OCI-M2 (cell line): ENCODE data around the gene LRCH4.
"Not testable (repeated sequence)": the region's sequence is repeated elsewhere in the genome, so short reads cannot be mapped to it uniquely, and the experiment has no call there.

Experiments used
- DNase-seq: peaks from one replicate; lab custom pipeline; 2025; ENCODE audit not compliant: unreplicated experiment; lab: John Stamatoyannopoulos, UW

Gene LRCH4

DNA sequence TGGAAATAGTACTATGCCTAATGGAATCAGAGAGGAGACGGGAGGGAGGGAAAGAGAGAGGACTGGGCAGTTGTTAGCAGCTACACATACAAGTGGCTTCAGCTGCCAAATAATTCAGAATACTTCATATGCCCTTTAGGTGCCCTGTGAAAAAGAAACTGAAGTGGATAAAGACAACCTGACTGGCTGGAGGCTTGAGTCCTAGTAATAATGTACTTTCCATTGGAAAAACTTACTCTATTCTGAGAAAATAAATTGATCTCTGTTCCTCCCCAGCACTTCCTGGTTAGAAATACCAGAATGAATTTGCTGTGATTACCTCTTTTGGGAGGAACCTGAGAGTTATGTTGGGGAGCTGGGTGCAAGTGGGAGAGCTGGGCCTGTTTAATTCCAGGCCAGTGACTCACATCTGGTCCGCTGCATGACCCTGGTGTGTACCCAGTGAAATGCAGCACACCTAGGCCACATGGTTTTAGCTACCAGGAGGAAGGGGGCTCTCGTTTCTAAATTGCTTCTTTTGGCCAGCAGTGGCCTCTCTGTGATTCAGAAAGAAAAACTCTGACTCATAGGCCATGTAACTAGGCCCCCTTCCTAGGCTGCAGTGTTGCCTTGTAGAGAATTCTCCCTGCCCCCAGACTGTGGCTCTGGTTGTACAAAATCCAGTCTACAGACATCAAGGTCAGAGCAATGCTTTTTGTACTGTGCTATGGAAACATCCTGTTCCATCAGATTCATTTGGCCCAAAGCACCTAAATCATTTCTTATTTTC lies 40.4 kb downstream of the LRCH4 start:
- no peak for DNase-seq

GRCh38 chr7:100544967-100545359 lies 41.0 kb downstream of the LRCH4 start:
- DNase-seq, result no peak

GRCh38 chr7:100544386-100544785 lies 41.5 kb downstream of the LRCH4 start:
- DNase-seq, result no peak

DNA sequence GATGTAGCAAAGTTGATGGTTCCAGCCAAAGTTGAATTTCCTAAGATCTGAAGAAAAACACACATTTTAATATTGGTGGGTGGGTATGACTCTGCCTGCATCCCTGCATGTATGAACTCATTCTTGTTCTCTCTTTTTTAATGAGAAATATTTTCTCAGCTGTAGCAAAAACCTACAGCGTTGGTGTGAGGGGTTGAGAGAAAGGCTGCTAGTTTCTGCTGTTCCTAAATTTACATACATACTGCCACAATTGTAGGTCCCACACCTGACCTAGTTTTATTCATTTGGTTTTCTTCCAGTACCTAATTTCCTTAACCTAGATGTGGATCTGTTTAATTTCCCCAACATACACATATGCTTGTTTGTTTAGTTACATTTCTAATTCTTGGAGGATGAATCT lies 42.3 kb downstream of the LRCH4 start:
- no peak for DNase-seq

- not testable (repeated sequence) for DNase-seq
Observed at GRCh38 chr7:100541309-100541708, 44.6 kb downstream of the LRCH4 start.

- DNase-seq, result no peak
Observed at GRCh38 chr7:100540073-100540723, 45.7 kb downstream of the LRCH4 start.

GRCh38 chr7:100539436-100540006 lies 46.4 kb downstream of the LRCH4 start:
- no peak for DNase-seq

DNA sequence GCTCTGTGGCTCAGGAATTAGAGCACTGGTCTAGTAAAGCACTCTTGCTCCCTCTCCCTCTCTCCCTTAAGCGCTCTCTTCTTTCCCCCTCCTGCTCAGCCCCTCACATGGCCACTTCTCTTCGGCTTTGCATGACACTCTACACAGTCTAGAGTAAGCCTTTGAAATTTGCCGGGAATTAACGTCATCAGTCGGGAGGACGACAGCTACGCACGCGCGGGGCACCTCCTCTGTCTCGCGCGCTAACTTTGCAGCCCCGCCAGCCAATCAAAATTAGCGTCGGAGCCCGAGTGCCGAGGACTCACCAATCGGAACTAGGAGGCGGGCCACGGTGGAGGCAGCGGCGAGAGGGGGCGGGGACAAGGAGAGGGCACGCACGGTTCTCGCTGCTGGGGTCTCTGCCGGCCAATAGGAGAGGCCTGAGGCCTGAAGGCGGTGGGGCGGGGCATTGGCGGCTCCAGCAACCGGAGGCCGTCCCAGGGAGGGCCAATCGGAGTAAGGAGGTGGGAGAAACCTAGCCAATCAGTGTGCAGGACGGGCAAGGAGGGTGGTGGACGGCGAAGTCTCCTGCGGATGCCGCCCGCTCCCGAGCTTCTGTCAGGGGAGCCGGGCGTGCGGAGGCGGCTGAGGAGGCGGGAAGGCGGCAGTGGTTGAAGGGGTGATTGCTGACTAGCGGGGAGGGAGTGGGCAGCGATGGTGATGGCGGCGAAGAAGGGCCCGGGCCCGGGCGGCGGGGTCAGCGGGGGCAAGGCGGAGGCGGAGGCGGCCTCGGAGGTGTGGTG lies 47.1 kb downstream of the LRCH4 start, which contains the start of gene AGFG2:
Gene AGFG2 (plus strand): TSS at position 550 of the 782 bp plus-strand sequence. CDS start 144 bp downstream, at position 694.
- peak; percentile 83 for DNase-seq

DNA sequence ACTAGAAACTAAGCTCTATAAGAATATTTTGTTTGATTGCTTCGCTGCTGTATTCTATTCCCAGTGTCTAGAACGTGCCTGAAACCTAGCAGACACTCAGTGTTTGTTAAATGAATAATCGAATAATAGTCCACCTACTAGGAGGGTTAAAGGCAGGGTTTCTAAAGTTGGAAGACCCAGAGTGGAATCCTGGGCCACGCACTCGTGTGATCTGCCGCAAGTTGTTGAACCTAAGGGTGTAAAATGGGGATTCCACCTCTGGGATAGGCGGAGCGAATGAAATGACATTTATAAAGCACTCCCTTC lies 47.6 kb downstream of the LRCH4 start:
- no peak for DNase-seq

DNA sequence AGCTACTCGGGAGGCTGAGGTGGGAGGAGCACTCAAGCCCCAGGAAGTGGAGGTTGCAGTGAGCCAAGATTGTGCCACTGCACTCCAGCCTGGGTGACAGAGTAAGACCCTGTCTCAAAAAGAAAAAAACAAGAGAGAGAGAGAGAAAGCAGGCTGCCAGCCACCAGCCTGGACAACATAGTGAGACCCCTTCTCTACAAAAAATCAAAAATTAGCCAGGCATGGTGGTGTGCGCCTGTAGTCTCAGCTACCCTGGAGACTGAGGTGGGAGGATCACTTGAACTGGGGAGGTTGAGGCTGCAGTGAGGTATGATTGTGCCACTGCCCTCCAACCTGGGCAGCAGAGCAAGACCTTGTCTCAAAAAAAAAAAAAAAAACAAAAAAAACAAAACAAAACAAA lies 49.2 kb downstream of the LRCH4 start:
- not testable (repeated sequence) for DNase-seq

DNA sequence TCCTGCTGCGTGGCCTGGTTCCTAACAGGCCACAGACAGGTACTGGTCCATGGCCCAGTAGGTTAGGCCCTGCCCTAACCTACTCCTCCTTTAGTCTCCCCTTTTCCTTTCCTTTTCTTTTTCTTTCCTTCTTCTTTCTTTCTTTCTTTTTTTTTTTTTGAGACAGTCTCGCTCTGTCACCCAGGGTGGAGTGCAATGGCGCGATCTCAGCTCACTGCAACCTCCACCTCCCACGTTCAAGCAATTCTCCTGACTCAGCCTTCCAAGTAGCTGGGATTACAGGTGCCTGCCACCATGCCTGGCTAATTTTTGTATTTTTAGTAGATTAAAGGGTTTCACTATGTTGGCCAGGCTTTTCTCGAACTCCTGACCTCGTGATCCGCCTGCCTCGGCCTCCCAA lies 49.9 kb downstream of the LRCH4 start:
- DNase-seq, result not testable (repeated sequence)

DNA sequence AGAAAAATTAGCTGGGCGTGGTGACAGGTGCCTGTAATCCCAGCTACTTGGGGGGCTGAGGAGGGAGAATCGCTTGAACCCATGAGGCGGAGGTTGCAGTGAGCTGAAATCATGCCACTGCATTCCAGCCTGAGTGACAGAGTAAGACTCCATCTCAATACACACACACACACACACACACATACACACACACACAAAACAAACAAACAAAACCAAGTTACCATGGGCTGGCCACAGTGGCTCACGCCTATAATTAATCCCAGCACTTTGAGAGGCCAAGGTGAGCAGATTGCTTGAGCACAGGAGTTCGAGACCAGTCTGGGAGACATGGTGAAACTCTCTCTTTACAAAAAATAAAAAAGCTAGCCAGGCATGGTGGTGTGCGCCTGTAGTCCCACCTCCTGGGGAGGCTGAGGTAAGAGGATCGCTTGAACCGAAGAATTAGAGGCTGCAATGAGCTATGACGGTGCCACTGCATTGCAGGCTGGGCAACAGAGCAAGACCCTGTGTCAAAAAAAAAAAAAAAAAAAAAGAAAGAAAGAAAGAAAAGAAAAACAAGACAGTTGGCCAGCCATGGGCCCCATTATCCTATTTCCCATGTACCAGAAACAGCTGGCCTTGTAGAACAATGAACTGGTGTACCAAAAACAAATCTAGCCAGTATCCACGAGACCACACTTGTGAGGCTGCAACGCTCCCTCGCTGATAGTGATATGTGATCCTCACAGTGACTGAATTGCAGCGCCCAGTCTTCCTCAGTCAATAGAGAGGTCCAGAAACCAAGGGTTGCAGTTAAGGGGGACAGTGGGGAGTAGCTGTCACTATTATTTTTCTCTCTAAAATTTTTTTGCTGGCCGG lies 53.5 kb downstream of the LRCH4 start:
- peak; percentile 21 for DNase-seq

GRCh38 chr7:100528108-100528866 lies 57.6 kb downstream of the LRCH4 start:
- not testable (repeated sequence) for DNase-seq
